ELF-1 (cell line): Measurements from ENCODE around the gene CCDC196.
A peak's percentile ranks its signal among the peaks of the same experiment; 100 is the strongest.

Experiments used
- DNase-seq: peaks from one replicate; pipeline ENCODE4 v3.0.0-alpha.2; 2016; ENCODE audit warnings: low read depth, low spot score

Gene CCDC196, protein sequence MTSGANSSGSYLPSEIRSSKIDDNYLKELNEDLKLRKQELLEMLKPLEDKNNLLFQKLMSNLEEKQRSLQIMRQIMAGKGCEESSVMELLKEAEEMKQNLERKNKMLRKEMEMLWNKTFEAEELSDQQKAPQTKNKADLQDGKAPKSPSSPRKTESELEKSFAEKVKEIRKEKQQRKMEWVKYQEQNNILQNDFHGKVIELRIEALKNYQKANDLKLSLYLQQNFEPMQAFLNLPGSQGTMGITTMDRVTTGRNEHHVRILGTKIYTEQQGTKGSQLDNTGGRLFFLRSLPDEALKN

DNA sequence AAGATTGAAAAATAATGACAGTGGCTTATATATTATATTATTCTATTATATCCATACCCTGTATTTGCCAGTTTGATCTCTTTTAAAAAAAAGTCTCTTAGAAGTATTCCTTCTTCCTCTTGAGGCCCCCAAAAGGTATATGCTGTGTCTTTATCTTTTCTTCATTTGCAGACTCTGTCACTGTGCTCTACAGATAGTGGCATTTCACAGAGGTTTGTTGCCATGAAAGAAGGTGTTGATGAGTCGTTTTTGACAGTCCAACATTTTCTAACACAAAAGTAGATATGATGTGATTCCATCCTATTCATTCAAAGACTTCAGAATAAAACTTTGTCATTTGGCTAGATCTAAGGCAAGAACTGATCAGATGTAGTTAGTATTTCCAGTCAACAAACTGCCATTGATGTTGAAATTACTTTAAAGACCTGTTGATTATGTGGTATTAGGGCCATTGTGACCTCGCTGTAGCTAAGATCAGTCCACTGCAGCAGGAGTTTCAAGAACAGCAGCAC, at the start of gene CCDC196:
CCDC196 (plus strand) TSS at position 462 of the 512 bp plus-strand sequence. CDS start 132 bp downstream, outside the sequence.
- DNase-seq: no peak

DNA sequence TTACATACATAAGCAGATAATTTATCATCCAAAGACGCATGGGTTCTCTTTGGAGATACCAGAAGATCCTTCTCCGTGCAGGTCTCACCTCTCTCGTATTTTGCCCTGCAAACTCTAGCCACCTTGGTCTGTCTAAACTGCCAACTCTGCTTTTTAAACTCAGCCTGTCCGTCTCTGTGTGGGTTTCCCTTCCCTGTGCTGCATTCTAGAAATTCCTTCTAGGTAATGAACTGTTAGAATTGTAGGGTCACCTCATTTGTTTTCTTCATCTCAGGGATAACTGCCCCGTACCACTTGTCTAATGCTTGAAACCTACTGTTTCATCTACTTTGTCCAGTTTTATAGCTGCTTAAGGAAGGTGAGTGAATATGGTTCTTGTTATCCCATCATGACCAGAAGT, 45.4 kb upstream of the CCDC196 start:
- DNase-seq: no peak

DNA sequence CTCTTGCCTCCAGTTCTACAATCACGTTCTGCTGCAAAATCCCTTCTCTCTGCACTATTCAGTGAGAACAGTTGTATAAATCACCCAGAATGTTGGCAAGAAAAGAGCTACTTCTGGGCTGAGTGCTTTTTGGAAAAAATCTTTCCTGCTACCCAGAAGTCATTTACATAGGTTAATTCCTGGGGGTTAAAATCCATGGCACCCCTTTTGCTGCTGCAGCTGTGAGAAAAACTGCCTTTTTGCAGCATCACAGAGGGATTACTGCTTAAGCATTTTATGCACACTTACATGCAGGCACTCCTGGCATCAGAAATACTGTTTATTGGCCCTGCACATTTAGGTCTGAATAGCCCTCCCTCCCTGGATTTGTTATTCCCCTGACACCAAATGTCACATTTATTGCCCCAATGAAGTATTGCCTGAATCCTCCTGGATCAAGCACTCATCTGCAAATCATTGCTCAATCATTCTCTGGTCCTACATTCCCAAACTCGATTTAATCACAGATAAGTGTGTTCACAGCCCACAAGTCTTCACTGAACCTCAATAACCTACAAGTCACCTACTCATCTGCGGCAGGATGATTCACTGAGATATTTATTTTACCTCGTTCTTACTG, 43.1 kb upstream of the CCDC196 start:
- no peak for DNase-seq

DNA sequence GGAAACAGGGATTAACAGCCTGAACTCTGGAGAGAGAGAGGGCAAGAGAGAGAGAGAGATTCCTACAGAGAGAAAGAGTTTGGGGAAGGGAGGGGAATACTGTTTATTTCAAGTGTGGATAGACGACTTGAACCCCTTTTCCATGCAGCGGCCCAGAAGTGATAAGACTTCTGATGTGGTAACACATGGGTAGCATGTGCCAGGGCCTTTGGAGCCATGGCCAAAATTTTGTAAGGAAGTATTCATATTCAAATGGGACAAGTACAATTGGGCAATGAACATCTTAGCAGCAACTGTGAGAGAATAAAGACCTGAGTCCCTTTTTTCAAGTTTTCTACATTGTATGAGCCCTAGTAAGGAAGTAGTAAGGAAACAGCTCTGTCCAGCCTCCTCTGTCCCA, 42.4 kb upstream of the CCDC196 start:
- no peak for DNase-seq

DNA sequence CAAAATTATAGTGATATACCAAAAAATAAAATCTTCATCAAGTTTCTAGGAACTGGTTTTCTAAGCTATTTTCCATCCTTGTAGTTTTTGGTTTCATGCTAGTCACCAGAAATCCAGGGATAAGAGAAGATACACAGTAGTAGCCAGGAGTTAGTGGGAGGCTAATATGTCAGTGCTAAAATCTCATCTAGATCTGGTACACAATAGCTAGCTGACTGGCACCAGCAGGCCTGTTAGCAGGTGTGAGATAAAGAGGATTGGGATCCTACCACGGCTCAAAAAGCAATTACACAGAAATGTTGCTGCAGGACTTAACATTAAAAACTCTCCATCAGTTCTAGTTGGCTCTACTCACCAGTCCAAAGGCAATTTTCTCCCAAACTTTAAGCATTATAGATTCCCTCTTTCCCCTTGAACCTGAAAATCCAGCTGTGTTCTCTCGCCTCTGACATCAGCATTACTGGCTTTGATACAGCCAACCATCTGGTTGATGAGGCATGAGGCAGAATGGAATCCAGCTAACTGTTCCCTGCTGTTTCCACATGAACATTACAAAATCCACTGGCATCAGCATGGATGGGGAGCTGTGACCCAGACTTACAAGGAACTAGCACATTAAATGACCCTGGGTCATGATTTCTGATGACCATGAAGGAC, 41.8 kb upstream of the CCDC196 start:
- DNase-seq: no peak

DNA sequence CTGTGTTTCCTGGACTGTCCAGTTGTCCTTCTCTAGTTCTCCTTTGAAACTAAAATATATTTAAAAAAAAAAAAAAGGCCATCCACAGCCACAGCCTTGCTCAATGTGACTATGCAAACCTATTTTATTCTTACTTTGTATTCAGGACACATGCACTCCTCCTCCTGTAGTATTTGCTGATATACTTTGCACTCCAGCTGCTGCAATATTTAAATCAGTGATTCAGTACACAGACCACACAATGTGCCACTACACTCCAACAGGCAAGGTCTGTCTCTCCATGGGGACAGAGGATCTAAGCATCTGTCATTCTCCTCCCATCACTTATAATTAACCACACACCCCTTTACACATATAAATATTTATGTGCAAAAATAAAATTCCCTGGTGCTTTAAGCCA, 40.2 kb upstream of the CCDC196 start:
- DNase-seq: no peak

DNA sequence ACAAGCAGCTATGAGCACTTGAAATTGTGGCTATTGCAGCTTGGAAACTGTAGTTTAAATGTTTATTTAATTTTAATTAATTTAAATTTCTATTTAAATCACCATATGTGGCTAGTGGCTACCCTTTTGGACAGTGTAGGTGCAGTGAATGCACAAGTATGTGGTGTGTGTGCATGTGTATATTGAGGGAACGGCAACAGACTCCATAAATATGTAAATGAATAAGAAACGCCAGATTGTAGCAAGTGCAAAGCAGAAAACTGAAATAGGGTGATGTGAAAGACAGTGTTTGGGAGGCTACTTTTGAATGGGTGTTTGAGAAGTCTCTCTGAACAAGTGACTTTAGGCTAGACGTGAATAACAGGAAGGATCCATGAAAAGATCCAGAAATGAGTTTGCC, 32.7 kb upstream of the CCDC196 start:
- DNase-seq: no peak

DNA sequence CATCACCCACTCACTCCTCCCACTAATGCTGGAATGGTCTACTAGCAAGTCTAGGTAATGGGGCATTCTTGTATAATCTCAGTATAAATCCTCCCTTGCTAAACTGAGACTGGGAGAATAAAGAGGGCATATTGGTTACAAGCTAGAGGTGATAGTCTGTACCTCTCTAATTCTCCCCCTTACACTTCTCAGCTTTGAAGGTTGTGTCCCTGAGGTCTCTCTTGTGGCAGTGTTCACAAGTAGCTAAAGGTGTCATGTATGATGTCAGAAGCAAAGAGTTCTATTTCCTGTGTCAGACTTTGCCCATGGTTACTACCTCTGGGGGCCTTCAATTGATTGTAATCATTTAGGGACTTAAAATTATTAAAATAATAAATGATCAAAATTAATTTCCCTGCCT, 26.6 kb upstream of the CCDC196 start:
- no peak for DNase-seq

DNA sequence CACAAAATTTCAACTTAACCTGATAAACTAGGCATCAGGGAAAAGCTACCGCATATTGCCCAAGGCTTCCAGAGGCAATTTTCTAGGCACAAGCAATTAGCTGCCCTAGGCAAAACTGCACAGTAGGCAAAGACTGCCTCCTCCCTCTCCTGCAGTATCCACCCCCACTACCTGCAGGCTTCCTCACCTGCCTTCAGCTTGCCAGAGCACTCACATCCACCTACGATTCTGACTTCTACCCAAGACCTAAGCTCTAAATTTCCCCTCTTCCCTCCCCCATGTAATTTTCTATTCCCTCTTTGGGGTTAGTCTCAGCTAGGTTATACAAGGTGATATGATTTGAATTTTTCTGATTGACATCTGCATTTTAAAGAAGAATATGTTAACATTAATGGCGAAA, 21.9 kb upstream of the CCDC196 start:
- peak; percentile 3 for DNase-seq

DNA sequence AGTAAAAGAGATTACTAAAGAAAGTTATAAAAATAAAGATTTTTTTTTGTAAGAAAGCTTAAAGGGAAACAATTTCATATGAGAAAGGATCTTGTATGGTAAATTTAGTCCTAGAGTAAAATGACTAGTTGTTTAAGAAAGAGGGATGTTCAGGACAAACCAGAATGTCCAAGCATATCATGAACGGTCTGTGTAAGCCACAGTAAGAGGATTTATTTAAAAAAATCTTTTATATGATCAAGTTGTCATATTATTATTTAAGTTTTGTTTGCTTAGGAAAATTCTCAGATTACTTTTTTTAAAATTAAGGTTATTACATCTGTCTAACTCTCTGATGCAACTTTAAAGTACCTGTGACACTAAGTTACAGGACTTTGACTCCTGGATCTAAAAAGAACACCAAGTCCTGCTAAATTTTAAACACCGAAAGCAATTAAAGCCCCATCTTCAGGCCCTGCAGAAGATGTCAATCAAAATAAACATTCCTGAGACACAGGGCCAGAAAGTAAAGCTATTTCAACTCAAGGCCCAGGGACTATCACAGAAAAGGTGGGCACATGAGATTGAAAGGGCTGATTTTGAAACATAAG, 17.3 kb upstream of the CCDC196 start:
- no peak for DNase-seq

DNA sequence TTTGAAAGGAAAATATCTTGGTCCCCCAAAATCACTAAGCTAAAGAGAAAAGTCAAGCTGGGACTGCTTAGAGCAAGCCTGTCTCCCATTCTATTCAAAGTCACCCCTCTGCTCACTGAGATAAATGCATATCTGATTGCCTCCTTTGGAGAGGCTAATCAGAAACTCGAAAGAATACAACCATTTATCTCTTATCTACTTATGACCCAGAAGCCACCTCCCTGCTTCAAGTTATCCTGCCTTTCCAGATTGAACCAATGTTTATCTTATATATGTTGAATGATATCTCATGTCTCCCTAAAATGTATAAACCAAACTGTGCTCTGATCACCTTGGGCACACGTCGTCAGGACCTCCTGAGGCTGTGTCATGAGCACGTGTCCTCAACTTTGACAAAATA, 14.6 kb upstream of the CCDC196 start:
- DNase-seq: no peak

DNA sequence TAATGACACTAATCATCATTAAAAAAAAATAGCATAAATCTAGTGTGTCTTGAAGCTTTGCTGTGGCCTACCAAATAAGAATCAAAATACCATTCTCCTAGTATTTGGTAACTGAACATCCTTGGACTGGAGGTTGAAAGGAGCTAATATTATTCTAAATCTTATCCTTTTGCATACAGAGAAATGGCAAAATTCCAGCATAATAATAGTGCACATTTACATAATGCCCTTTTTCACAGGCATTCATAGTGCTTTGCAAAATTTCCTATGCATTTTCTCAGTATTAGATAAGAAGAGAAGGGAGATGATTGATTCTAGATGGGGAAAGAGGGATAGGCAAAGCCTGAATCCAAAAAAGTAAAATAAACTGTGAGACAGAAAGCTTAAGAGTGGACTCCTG, 13.9 kb upstream of the CCDC196 start:
- no peak for DNase-seq

DNA sequence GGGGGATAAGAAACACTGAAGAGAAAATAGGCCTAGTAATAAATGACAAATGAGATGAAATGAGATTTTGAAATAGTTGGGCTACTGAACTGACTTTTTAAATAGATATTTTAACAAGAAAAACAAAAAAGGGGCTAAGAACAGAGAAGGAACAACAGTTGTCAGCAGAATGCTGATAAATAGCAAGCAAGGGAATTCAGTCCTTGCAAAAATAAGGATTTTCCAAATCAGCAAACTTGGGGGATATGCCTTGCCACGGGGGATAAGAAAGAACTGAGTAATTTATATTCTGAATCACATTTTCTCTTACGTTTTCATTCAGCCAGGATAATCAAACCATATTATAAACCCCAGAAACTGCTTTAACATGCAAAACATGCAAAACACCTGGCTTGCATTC, 12.9 kb upstream of the CCDC196 start:
- DNase-seq: no peak

DNA sequence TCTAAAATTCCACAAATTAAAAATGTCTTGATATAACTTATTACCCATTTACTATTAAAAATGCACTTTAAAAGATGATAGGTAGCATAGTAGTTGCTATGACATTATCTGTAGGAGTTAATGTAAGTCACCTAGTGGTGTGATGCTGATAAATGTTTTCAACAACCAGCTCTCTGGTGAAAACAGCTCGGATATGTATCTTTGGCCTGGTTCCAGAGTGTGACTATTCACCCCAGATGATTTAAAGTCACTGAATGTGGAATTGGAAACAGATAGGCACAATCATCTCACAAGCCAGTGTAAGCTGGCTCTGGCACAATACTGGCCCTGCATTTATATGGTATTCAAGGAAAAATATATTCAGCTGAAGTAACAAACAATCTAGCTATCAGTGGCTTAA, 9.2 kb upstream of the CCDC196 start:
- DNase-seq: no peak

DNA sequence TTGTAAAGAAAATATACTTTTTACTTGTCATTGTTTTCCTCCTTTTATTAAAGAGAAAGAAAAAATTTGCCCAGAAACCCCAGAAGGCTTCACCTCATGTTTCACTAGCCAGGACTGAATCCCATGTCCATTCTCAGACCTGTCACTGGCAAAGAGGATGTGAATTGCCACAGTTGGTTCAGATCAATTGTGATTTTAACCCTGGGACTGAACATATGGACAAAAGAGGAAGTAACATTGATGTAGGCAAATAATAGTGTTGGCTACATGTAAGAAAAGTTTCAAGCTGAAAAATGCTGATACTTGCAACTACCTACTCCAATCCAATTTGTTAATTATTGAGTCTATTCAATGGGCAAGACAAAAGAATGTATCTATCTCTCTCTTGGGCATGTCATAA, 8.6 kb upstream of the CCDC196 start:
- DNase-seq: no peak

DNA sequence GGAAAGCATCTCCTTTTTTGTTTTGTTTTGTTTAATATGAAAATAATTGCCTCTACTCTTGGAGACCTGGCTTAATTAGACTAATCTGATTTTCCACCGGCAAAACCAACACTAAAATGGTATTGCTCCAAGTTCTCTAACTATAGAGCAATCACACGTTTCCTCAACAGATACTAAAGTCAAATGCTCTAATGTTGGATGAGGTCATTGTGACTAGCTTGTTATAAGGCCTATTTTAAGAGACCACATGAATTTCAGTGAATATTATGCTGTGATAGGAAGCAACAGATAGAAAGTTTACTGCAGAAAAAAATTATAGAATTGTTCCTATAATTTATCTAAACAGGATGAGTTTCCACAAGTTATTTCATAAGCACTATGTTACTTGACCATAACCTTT, 3.3 kb upstream of the CCDC196 start:
- DNase-seq: no peak

DNA sequence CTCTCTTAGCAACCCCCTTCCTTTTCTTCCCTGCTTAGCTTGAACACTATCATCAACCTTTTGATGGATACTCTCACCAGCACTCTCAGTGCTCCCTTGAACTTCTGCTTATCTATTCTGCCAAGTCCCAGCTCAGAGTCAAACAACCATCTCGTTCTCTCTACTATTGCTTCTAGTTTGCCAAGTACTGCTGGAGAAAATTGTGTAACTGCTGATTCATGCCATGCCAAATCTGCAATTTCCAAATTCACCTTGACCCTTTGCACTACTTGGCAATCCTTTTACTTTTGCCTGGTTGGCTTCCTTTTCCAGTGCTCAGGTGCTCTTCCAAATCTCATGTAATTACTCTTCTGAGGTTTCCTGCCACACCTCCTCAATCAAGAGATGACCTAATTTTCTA, 2.8 kb upstream of the CCDC196 start:
- no peak for DNase-seq

DNA sequence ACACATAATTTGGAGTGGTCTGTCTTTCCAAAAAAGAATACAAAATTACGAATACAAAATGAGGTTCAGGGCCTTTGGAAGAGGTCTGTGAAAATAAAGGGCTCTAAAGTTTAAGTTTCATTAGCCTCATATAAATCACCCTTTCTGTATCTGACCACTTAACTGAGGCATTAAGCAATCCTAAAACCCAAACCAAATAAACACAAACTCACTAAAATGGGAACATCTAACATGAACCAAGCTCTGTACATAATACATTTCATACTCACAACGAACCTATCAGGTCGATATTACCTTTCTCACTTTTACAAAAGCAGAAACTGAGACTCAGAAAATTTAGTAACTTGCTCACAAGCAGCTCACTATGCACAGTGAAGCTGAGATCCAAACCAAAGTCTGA, 1.1 kb upstream of the CCDC196 start:
- no peak for DNase-seq

DNA sequence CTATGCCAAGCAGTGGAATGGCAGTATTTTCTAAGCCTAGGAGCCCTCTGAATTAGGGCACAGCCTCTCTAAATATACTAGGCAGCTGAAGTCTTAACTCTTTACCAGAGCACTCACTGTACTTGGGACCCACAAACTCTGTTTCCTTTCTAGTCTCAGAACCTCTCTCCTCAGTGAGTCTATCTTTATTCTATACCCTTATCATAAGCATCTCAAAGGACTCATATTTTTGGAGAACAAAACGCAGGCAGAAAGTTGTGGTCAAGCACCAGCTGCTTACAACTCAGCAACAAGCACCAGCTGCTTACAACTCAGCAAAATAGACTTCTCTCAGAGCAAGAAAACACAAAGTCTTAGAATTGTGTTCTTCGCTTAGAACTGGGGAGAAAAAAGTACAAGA, 993 bp downstream of the CCDC196 start:
- DNase-seq: no peak

DNA sequence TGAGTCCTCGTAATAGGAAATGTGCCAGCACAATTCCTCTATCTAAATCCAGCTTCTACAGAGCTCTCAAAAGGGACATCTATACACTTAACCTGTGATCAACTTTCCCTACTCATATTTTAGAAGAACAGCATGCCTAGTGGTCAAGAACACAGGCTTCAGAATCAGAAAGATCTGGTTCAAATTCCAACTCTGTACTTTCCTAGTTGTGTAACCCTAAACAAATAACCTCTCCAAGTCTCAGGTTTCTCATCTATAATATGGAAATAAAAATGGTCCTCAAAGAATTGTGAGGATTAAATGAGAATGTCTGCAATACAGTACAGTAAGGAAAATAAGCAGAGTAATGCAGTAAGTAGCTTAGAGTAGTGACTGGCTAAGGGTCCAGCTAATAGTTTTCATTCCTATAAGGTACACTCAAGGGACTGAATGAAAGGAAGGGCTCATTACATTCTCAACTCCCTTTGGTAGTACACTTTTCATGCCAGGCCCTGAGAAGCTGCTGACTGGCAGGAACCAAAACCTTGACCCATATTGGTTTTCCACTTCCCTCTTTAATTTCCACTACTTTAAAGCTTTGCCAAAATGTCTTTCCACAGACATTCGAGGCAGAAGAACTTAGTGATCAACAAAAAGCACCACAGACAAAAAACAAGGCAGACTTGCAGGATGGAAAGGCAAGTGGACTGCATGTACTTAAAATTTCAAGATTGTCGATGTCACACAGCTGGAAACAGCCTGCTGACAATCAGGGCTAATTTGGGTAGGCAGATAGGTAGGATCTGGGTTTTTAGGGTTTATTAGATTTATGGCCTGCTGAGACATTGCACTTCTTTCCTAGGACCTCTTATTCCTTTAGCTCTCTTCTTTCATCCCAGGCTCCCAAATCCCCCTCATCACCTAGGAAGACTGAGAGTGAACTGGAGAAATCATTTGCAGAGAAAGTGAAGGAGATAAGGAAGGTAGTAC, 4.3 kb downstream of the CCDC196 start:
- no peak for DNase-seq

DNA sequence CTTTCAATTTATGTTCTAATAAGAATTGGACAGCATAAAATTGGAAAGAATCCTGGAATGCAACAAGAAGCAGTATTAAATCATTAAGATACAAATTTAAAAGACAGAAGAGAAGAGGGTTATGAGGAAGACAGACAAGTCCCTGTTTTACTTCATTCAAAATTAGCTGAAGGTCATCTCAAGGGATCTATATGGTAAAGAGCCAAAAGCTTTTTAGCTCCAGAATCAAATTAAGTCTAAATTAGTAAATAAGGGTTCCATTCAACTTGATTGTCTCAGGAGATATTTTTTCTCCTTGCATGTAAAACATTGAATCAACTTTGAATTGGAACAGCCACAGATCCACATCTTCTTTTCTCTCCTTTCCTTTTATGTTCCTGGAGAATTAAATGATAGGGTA, 7.6 kb downstream of the CCDC196 start:
- DNase-seq: no peak
